ENCODE measurements around the gene INPP5K.
"Not testable (repeated sequence)": the region's sequence is repeated elsewhere in the genome, so short reads cannot be mapped to it uniquely, and the experiment has no call there.

The INPP5K gene

GRCh38 chr17:1455291-1455796 is 61.1 kb downstream of the INPP5K start:
- TF ChIP-seq CTCF (IDR thresholded peaks at IDR 0.05; ENCODE audit: low read depth, low read length, poor library complexity, severe bottlenecking), result peak; percentile 50
- no peak for TF ChIP-seq EZH2phosphoT487 (IDR thresholded peaks at IDR 0.05; ENCODE audit: borderline replicate concordance, low read length)
- Histone ChIP-seq H3K4me1 (ENCODE audit: control insufficient read depth, low read length) (peaks cover 23% of the 10 kb centered on the region), H3F3A (ENCODE audit: control insufficient read depth, insufficient read depth) (no peaks in the 10 kb centered on the region), H3K36me3 (ENCODE audit: control insufficient read depth, low read length) (peaks cover 41% of the 10 kb centered on the region), H3K27ac (ENCODE audit: low read depth, low read length) (peak overlapping the region; percentile 49), H3K4me2 (ENCODE audit: low read length) (peak overlapping the region; percentile 74), H3K79me2 (ENCODE audit: control insufficient read depth, low read length) (peaks cover 57% of the 10 kb centered on the region), H3K9me2 (replicated peaks; ENCODE audit: control insufficient read depth, low read length) (no peaks in the 10 kb centered on the region), H4K20me1 (ENCODE audit: control insufficient read depth, insufficient read depth, low read depth, low read length) (peaks cover 12% of the 10 kb centered on the region; the same call in 1 of the 2 replicates), H3K9me3 (ENCODE audit: control insufficient read depth, insufficient read depth, low read length) (no peaks in the 10 kb centered on the region), H3K27me3 (ENCODE audit: control insufficient read depth, low read length) (peaks cover 5% of the 10 kb centered on the region; the same call in 1 of the 2 replicates), H3K4me3 (ENCODE audit: low read length) (peak overlapping the region; percentile 87)

- Histone ChIP-seq H3K4me3 (ENCODE audit: low read length) (peak overlapping the region; percentile 87), H3K27me3 (ENCODE audit: control insufficient read depth, low read length) (no peaks in the 10 kb centered on the region), H3F3A (ENCODE audit: control insufficient read depth, insufficient read depth) (no peaks in the 10 kb centered on the region), H3K79me2 (ENCODE audit: control insufficient read depth, low read length) (peaks cover 65% of the 10 kb centered on the region), H3K9me2 (replicated peaks; ENCODE audit: control insufficient read depth, low read length) (no peaks in the 10 kb centered on the region), H3K36me3 (ENCODE audit: control insufficient read depth, low read length) (peaks cover 44% of the 10 kb centered on the region), H3K4me1 (ENCODE audit: control insufficient read depth, low read length) (peaks cover 23% of the 10 kb centered on the region), H3K9me3 (ENCODE audit: control insufficient read depth, insufficient read depth, low read length) (no peaks in the 10 kb centered on the region), H3K4me2 (ENCODE audit: low read length) (peak overlapping the region; percentile 74), H3K27ac (ENCODE audit: low read depth, low read length) (no peak overlapping the region), H4K20me1 (ENCODE audit: control insufficient read depth, insufficient read depth, low read depth, low read length) (peaks cover 12% of the 10 kb centered on the region; the same call in 1 of the 2 replicates)
- TF ChIP-seq CTCF (IDR thresholded peaks at IDR 0.05; ENCODE audit: low read depth, low read length, poor library complexity, severe bottlenecking), result no peak
- TF ChIP-seq EZH2phosphoT487 (IDR thresholded peaks at IDR 0.05; ENCODE audit: borderline replicate concordance, low read length), result no peak
Measured at GRCh38 chr17:1454541-1454940, 61.9 kb downstream of the INPP5K start.

- Histone ChIP-seq H3K4me2 (ENCODE audit: low read length) (0 out of 2 replicates have a peak overlapping the region, but pooled peaks have one; percentile 15), H3K4me1 (ENCODE audit: control insufficient read depth, low read length) (peaks cover 23% of the 10 kb centered on the region), H3K36me3 (ENCODE audit: control insufficient read depth, low read length) (peaks cover 52% of the 10 kb centered on the region), H4K20me1 (ENCODE audit: control insufficient read depth, insufficient read depth, low read depth, low read length) (peaks cover 16% of the 10 kb centered on the region; the same call in 1 of the 2 replicates), H3K79me2 (ENCODE audit: control insufficient read depth, low read length) (peaks cover 73% of the 10 kb centered on the region)
- H3K4me3 ChIP-seq (ENCODE audit: low read length); H3K27ac ChIP-seq (ENCODE audit: low read depth, low read length); H3K9me3 ChIP-seq (ENCODE audit: control insufficient read depth, insufficient read depth, low read length); H3F3A ChIP-seq (ENCODE audit: control insufficient read depth, insufficient read depth); H3K27me3 ChIP-seq (ENCODE audit: control insufficient read depth, low read length); H3K9me2 ChIP-seq (replicated peaks; ENCODE audit: control insufficient read depth, low read length): not testable (repeated sequence)
Measured at GRCh38 chr17:1453694-1454093, 62.7 kb downstream of the INPP5K start.

- Histone ChIP-seq H3K9me2 (replicated peaks; ENCODE audit: control insufficient read depth, low read length) (no peaks in the 10 kb centered on the region), H3K79me2 (ENCODE audit: control insufficient read depth, low read length) (peaks cover 82% of the 10 kb centered on the region), H3K27ac (ENCODE audit: low read depth, low read length) (no peak overlapping the region), H3K9me3 (ENCODE audit: control insufficient read depth, insufficient read depth, low read length) (no peaks in the 10 kb centered on the region), H3K4me2 (ENCODE audit: low read length) (no peak overlapping the region; the same call in 1 of the 2 replicates), H3F3A (ENCODE audit: control insufficient read depth, insufficient read depth) (no peaks in the 10 kb centered on the region), H3K4me1 (ENCODE audit: control insufficient read depth, low read length) (peaks cover 23% of the 10 kb centered on the region), H4K20me1 (ENCODE audit: control insufficient read depth, insufficient read depth, low read depth, low read length) (peaks cover 16% of the 10 kb centered on the region; the same call in 1 of the 2 replicates), H3K36me3 (ENCODE audit: control insufficient read depth, low read length) (peaks cover 54% of the 10 kb centered on the region), H3K4me3 (ENCODE audit: low read length) (no peak overlapping the region), H3K27me3 (ENCODE audit: control insufficient read depth, low read length) (no peaks in the 10 kb centered on the region)
- TF ChIP-seq CTCF (IDR thresholded peaks at IDR 0.05; ENCODE audit: low read depth, low read length, poor library complexity, severe bottlenecking) (no peak), EZH2phosphoT487 (IDR thresholded peaks at IDR 0.05; ENCODE audit: borderline replicate concordance, low read length) (no peak)
Measured at GRCh38 chr17:1452836-1453235, 63.6 kb downstream of the INPP5K start.

- H3K27ac ChIP-seq (ENCODE audit: low read depth, low read length); H3K9me3 ChIP-seq (ENCODE audit: control insufficient read depth, insufficient read depth, low read length); H3K9me2 ChIP-seq (replicated peaks; ENCODE audit: control insufficient read depth, low read length); H3K4me3 ChIP-seq (ENCODE audit: low read length); H3K27me3 ChIP-seq (ENCODE audit: control insufficient read depth, low read length); H3K4me2 ChIP-seq (ENCODE audit: low read length); H3F3A ChIP-seq (ENCODE audit: control insufficient read depth, insufficient read depth): not testable (repeated sequence)
- Histone ChIP-seq H4K20me1 (ENCODE audit: control insufficient read depth, insufficient read depth, low read depth, low read length) (peaks cover 17% of the 10 kb centered on the region; the same call in 1 of the 2 replicates), H3K36me3 (ENCODE audit: control insufficient read depth, low read length) (peaks cover 53% of the 10 kb centered on the region), H3K4me1 (ENCODE audit: control insufficient read depth, low read length) (peaks cover 16% of the 10 kb centered on the region), H3K79me2 (ENCODE audit: control insufficient read depth, low read length) (peaks cover 100% of the 10 kb centered on the region)
Measured at GRCh38 chr17:1450261-1450660, 66.2 kb downstream of the INPP5K start.

Data from DOHH2 (cell line).